ENCODE measurements around the gene RILPL1.
"Not testable (repeated sequence)": the region's sequence is repeated elsewhere in the genome, so short reads cannot be mapped to it uniquely, and the experiment has no call there.

The RILPL1 gene, protein sequence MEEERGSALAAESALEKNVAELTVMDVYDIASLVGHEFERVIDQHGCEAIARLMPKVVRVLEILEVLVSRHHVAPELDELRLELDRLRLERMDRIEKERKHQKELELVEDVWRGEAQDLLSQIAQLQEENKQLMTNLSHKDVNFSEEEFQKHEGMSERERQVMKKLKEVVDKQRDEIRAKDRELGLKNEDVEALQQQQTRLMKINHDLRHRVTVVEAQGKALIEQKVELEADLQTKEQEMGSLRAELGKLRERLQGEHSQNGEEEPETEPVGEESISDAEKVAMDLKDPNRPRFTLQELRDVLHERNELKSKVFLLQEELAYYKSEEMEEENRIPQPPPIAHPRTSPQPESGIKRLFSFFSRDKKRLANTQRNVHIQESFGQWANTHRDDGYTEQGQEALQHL

DNA sequence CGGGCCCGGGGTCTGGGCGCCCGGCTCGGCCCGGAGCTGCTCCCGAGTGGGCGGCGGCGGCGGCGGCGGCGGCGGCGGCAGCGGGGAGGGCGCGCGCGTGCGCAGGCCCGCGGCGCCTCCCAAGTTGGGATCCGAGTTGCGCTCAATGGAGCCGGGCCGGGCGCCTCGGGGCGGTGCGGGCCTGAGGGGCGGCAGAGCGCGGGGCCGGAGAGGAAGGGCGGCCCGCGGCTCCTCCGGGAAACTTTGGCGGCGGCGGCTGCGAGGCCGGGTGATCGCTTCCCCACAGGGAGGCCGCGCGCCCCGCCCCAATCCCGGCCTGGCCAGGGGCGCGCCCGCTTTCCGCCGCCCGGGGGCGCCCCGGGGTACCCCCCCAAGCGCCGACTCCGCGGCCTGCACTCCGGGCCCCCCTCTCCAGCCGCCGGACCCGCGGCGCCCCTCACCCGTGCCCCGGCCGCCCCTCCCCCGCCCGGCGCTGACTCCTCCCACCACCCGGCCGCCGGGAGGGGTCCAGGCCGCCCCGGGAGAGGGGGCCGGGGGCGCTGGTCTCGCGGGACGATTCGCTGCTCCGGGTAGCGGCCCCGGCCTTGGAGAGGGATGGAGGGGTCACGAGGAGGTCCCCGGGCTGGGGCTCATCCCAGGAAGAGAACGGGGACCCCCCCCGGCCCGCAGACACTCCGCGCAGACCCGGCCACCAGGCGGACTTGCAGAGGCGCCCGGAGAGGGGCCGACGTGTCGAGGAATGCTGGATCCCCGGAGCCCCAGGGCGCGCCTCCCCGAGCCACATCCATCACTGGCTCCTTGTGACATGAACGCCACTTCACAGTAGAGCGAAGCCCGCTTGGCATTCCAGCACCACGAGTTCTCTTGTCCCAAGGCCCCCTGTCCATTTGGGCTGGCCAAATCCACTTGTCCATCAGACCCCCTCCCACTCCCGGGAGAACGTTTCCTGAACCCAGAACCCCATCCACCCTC is at the start of gene RILPL1:
RILPL1 (minus strand) TSS at position 48 of the 972 bp plus-strand sequence. CDS start 237 bp downstream, outside the sequence.
- no peak for DNase-seq

DNA sequence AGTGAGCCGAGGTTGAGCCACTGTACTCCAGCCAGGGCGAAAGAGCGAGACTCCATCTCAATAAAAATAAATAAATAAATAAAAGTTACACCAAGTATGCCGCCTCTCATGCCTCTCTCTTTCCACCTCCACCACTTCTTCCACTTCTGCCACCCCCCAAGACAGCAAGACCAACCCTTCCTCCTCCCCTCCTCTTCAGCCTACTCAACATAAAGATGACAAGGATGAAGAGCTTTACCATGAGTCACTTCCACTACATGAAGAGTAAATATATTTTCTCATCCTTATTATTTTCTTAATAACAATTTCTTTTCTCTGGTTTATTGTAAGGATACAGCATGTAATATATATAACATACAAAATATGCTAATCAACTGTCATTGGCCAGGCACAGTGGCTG is 47.3 kb upstream of the RILPL1 start:
- DNase-seq, result no peak

DNA sequence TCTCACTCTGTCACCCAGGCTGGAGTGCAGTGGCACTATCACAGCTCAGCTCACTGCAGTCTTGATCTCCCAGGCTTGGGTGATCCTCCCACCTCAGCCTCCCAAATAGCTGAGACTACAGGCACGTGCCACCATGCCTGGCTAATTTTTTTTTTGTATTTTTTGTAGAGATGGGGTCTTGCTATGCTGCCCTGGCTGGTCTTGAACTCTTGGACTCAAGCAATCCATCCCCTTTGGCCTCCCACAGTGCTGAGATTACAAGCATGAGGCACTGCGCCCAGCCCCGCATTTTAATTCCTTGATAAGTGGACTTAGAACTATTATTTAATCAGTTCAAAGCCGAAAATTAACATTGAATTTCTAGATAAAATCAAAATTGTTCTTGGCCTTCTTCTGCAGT is 45.3 kb upstream of the RILPL1 start:
- DNase-seq, result not testable (repeated sequence)

DNA sequence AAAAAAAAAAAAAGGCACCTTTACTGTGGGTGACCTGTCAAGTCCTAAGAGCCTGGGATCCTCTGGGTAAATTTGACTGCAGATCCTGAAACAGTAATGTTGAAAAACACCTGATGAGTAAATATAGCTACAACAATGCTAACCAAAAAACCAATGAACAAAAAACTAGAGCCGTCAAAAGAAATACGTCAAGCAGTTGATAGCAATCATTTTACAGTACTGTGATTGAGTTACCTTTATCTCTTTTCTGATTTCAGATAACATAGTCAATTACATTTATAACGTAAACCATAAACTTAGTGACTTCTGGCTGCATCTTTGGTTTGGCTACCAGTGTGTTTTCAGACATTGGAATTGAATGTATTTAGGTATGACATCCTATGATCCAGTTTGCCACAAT is 44.7 kb upstream of the RILPL1 start:
- DNase-seq, result no peak

DNA sequence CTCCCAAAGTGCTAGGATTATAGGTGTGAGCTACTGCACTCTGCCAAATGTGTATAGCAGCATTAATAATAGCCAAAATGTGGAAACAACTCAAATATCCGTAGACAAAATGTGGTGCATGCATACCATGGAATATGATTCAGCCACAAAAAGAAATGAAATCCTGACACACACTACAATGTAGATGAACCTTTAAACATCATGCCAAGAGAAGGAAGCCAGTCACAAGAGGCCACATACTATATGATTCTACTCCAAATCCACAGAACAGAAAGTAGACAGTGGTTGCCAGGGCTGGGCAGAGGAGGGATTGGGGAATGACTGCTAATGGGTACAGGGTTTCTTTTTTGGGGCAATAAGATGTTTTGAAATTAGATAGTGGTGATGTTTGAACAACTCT is 43.1 kb upstream of the RILPL1 start:
- no peak for DNase-seq

DNA sequence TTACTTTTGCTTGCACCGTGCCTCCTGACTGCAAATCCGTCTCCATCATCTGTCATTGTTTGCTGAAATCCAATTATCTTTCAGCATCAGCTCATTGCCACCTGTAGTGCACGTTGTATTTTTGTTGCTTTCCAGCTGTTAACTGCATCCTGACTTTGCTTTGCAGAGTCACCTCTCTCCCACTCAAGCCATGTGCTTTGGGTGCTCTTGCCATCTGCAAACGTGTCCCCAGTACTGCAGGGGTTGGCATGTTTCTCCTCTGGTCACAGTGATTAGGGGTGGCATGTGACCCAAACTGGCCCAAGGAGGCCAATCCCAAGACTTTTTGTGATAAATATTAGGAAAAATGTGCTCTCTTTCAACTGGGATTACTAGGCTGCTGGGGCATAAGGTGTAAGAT is 40.4 kb upstream of the RILPL1 start:
- DNase-seq, result no peak

DNA sequence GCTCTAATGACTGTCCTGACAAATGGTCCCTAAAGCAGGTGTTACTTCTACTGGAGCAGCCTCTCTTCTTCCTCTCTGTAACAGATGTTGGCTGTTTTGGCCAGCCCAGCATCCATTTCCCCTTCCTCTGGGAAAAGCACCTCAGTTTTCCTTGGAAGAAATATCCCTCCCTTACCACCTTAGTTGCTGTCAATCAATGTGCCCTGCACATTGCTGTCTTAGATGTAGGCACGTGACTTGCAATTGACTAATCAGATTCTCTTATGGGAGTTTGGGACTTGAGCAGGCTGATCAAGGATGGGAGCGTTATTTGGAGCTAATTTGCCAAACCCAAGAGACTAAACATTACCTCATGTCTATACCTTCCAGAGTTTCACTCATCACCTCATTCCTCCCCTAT is 38.9 kb upstream of the RILPL1 start:
- DNase-seq, result no peak

DNA sequence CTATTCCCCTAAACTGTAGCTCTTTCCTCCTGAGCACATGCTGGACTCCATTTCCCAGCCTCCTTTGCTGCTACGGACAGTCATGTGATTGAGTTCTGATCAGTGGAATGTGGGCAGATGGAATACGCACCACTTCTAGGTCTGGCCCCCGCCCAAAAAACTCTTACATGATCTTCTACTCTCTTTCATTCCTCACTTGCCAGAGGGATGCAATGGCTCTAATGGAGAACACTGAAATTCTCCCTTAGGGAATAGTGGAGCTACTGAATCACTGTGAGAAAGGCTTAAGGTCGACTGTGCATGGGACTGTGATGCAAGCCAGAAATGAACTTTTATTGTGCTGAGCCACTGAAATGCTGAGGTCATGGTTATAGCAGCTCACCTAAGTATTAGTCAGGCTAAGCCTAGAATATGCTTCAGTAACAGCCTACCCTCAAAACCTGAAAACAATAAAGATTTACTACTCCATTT is 37.9 kb upstream of the RILPL1 start:
- DNase-seq, result no peak

DNA sequence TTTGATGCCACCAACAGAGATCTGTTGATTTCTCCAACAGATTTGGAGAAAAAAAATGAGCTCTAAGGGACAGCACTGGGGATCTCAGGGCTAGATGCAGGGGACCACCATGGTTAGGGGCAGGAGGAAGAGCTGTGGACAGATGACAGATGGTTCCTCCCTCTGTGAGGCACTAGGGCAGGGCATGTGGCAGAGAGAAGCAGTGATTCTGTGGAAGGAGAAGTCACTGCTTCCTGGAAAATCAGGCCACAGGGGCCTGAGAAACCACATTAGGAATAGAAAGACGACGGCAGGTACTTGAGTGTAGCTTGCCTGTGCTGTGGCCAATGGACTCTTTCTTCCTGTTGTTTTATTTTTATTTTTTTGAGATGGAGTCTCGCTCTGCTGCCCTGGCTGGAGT is 25.9 kb upstream of the RILPL1 start:
- DNase-seq, result no peak

DNA sequence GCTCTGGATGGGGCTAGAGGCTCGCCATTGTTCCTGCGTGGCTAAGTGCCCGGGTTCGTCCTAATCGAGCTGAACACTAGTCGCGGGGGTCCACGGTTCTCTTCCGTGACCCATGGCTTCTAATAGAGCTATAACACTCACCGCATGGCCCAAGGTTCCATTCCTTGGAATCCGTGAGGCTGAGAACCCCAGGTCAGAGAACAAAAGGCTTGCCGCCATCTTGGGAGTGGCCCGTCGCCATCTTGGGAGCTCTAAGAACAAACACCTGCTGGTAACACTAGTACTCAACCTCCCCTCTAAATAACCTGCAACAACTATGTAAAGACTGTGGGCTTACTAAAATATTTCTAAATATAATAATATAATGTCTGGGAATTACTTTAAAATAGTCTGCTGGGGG is 25.0 kb upstream of the RILPL1 start:
- DNase-seq, result not testable (repeated sequence)

DNA sequence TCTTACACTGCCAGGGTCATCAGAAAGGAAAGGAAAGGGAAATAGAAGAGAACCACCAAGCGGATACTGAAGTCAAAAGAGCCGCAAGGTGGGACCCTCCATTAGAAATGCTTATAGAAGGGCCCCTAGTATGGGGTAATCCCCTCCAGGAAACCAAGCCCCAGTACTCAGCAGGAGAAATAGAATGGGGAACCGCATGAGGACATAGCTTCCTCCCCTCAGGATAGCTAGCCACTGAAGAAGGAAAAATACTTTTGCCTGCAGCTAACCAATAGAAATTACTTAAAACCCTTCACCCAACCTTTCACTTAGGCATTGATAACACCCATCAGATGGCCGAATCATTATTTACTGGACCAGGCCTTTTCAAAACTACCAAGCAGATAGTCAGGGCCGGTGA is 21.3 kb upstream of the RILPL1 start:
- not testable (repeated sequence) for DNase-seq

DNA sequence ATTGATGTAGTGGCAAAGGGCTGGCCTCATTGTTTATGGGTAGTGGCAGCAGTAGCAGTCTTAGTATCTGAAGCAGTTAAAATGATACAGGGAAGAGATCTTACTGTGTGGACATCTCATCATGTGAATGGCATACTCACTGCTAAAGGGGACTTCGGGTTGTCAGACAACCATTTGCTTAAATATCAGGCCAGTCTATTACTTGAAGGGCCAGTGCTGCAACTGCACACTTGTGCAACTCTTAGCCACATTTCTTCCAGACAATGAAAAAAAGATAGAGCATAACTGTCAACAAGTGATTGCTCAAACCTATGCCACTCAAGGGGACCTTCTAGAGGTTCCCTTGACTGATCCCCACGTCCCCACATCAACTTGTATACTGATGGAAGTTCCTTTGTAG is 20.6 kb upstream of the RILPL1 start:
- DNase-seq, result not testable (repeated sequence)

DNA sequence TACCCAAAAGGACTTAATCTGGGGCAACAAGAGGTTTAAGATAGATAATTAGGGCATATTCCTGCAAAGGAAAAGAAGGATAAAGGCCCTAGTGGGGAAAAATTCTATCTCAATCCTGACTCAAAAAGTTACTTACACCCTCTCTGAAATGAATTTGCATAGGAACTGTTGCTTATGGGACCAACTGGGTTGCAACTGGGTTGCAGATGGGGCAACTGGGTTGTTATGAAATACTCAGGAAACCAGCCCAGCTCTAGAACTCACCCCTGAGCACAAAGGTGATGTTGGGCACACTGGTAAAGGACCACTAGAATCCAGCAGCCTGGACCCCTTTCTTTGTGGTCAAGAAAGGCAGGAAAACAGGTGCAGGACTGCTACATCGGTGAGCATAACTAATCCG is 17.2 kb upstream of the RILPL1 start:
- DNase-seq, result no peak

DNA sequence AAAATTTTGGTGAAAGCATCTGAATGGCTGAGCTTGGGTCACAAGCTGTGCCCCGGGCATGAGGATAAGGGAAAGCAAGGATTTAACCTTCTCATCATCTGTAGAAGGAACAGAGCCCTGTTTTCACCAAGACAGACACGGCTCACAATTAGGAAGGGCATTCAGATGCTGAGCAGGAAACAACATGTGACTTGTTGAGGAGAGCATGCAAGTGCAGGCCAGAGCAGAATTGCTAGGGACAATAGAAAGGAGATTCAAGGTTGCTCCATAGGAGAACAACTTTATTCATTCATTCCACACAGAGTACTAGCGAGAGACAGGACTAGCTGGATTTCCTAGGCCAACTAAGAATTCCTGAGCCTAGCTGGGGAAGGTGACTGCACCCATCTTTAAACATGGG is 14.6 kb upstream of the RILPL1 start:
- no peak for DNase-seq

DNA sequence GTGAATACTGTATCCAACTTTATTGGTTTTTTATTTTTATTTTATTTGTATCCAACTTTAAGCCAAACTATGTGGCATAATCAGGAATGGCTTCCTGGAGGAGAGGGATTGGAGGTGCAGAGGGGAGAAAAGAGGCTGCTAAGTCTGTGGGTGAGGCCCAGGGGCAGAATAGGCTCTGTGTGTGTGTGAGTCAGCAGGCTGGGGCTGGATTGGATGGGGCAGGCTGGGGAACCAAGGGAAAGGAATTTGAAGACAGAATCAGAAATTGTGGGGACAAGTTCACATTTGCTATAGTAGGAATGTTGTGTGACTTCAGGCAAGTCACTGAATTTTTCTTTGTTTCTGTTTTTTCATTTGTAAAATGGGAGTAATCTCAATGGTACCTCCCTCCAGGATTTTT is 12.8 kb upstream of the RILPL1 start:
- DNase-seq, result no peak

DNA sequence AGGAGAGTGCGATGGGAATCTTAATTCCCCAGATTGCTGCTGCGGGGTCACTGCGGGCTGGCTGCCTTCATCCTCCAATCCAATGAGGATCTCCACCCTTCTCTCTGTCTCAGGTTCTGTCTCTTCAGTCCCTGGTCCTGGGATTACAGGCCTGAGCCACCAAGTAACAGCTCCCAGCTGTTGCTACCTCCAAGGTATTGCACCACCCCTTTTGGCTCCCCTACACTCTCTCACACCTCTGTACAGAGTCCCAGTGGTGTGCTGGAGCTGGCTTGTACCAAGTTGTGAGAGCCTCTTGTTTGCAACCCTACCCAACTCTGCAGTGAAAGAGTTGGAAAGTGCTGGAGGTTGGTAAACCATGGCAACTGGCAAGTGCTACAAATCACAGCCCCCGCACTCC is 10.0 kb upstream of the RILPL1 start:
- no peak for DNase-seq

DNA sequence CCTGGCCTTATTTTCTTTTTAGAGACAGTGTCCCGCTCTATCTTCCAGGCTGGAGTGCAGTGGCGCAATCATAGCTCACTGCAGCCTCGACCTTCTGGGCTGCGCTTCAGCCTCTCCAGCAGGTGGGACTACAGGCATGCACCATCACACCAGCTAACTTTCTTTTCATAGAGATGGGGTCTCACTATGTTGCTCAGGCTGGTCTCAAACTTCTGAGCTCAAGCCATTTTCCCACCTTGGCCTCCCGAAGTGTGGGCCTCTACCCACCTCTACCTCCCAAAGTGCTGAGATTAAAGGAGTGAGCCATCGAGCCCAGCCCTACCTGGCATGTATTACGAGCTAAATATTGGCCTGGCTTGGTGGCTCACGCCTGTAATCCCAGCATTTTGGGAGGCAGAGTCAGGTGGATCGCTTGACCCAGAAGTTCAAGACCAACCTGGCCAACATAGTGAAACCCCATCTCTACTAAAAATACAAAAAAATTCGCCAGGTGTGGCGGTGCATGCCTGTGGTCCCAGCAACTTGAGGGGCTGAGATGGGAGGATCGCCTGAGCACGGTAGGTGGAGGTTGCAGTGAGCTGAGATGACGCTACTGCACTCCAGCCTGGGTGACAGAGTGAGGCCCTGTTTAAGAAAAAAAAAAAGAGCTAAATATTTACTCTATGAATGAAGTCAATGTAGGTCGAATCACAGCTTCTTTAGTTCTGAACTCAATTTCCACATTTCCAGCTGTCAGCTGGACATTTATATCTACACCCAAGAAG is 7.6 kb upstream of the RILPL1 start:
- DNase-seq, result no peak

DNA sequence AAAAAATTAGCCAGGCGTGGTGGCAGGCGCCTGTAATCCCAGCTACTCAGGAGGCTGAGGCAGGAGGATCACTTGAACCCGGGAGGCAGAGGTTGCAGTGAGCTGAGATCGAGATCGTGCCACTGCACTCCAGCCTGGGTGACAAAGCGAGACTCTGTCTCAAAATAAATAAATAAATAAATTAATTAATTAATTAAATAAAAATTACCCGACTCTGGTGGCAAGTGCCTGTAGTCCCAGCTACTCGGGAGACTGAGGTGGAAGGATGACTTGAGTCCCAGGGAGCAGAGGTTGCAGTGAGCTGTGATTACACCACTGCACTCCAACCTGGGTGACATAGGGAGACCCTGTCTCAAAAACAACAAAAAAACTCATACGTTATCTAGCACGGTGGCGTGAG is 2.4 kb upstream of the RILPL1 start:
- not testable (repeated sequence) for DNase-seq

DNA sequence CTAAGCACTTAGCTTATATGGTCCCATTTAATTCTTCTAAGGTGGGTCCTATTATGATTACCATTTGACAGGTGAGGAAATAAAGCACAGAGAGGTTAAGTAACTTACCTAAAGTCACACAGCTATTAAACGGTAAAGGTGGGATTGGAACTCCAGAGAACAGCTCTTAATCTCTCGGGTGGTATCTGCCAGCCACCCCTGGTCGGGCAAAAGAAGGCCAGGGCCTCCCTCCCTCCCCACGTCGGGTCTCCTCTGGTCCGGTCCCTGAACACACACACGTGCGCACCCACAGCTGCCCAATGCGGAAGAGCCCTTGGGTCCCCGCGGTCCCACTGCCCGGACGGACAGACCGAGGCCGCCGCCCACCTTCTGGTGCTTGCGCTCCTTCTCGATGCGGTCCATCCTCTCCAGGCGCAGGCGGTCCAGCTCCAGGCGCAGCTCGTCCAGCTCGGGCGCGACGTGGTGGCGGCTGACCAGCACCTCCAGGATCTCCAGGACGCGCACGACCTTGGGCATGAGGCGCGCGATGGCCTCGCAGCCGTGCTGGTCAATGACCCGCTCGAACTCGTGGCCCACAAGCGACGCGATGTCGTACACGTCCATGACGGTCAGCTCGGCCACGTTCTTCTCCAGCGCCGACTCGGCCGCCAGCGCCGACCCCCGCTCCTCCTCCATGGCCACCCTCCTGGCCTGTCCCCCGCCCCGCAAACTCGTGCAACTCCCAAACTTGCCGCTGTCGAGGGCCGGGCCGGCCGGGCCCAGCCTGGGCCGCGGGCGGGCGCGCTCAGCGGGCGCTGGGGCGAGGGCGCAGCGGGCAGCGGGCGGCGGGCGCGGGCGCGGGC is 490 bp downstream of the RILPL1 start:
- no peak for DNase-seq

DNA sequence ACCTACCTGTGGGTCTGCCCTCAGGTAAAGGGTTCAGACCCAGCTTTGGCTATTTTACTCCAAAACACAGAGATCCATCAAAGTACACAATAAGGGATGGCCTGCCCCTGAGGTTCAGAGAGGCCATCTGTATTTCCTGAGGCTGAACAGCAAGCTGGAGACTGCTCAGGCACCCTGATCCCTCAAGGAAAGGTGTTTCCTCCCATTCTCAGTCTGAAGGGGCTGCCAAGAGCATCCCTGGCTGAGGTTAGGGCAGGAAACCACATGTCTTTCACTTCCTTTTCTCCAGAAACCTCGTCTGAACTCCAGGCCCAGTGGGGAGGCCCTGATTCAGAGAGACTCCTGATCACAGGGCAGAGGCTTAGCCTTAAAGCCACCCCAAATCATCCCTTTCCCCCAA is 1.5 kb downstream of the RILPL1 start:
- DNase-seq, result no peak

DNA sequence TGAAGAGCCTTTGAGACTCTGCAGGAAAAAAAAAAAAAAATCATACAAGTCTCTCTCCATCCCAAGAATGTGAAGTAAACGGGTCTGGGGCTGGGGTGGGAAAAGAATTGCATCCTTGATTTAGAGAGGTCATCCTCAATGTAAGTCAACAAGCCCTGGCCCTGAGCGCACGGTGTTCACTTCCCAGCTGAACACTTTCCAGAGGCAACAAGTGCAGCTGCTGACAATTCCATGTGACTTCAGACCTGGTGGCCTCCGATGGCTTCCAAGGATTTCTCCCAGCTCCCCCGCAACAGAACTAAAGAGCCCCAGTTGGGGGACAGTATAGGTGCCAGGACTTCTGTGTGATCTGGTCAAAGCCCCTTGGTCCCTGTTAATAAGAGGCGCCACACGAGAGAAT is 2.4 kb downstream of the RILPL1 start:
- DNase-seq, result no peak

DNA sequence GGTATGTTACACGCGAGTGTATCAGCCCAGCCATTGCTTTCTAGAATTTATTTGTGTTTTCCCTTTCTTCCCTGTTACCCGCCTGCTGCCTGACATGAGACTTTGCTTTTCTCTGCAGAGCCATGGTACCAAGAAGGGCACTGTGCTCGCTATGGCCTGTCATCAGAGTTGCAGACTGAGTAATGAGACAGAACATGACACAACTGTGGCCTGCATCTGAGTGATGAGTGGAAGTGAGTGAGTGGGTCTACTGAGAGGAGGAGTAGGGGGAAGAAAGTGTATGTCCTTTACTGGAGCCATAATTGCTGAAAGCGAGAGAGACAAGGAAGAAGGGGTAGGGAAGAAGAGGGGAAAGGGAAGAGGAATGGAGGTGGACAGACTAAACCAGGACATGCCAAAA is 2.9 kb downstream of the RILPL1 start:
- no peak for DNase-seq

Measured in NCI-H2029 (cell line).